Neural cell (in vitro differentiated cells): ENCODE data around the gene NSG1.

ENCODE experiments used
- EP300 ChIP-seq: fragments of 450-650 bp; conservative IDR thresholded peaks from 2 replicates; pipeline ENCODE4 v1.6.1; 2014; ENCODE audit warnings: antibody characterized with exemption, mild to moderate bottlenecking, moderate library complexity; ENCODE audit not compliant: poor library complexity, severe bottlenecking
- POLR2AphosphoS5 ChIP-seq: IDR thresholded peaks from 2 replicates; pipeline ENCODE4 v1.6.1; 2012
- RAD21 ChIP-seq: fragments of 450-650 bp; conservative IDR thresholded peaks from 2 replicates; pipeline ENCODE4 v1.6.1; 2014; ENCODE audit warnings: antibody characterized with exemption, mild to moderate bottlenecking, moderate library complexity
- TAF1 ChIP-seq: IDR thresholded peaks from 2 replicates; pipeline ENCODE4 v1.6.1; 2012; ENCODE audit warnings: low read depth
- TF ChIP-seq, protein P1 (sequence below): fragments of 450-650 bp; IDR thresholded peaks from 2 replicates; pipeline ENCODE4 v1.5.1; 2014; ENCODE audit warnings: antibody characterized with exemption, mild to moderate bottlenecking, moderate library complexity; ENCODE audit not compliant: poor library complexity, severe bottlenecking

DNA sequence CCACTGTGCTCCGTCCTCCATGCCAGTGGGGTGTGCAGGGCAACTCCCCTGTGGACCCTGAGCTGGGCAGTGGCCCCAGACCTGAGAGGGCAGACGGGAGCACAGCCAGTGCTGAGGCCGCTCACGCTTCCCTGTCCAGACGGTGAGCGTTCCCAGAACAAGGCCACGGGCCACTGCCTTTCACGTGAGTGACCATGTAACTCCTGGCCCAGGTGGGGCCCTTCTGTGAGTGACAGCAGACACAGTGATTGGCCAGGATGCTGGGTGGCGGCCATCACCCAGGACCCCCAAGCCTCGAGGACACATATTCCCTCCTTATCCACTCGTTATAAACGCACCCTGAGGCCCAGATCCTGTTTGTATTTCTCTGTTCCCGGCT lies 10.5 kb downstream of the NSG1 start:
- TF ChIP-seq TAF1 (no peak), RAD21 (no peak), EP300 (no peak), POLR2AphosphoS5 (no peak)
- TF ChIP-seq, protein P1, sequence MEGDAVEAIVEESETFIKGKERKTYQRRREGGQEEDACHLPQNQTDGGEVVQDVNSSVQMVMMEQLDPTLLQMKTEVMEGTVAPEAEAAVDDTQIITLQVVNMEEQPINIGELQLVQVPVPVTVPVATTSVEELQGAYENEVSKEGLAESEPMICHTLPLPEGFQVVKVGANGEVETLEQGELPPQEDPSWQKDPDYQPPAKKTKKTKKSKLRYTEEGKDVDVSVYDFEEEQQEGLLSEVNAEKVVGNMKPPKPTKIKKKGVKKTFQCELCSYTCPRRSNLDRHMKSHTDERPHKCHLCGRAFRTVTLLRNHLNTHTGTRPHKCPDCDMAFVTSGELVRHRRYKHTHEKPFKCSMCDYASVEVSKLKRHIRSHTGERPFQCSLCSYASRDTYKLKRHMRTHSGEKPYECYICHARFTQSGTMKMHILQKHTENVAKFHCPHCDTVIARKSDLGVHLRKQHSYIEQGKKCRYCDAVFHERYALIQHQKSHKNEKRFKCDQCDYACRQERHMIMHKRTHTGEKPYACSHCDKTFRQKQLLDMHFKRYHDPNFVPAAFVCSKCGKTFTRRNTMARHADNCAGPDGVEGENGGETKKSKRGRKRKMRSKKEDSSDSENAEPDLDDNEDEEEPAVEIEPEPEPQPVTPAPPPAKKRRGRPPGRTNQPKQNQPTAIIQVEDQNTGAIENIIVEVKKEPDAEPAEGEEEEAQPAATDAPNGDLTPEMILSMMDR = no peak
